HG02938 (cell line): ENCODE results near the gene BRPF3.
"Not testable (repeated sequence)": the region's sequence is repeated elsewhere in the genome, so short reads cannot be mapped to it uniquely, and the experiment has no call there.

Experiments used
- ATAC-seq: cut with Tn5 transposase; IDR thresholded peaks from one replicate; pipeline ENCODE4 v1.9.1; 2021; ENCODE audit warnings: mild to moderate bottlenecking, moderate library complexity; ENCODE audit not compliant: unreplicated experiment

BRPF3 gene

DNA sequence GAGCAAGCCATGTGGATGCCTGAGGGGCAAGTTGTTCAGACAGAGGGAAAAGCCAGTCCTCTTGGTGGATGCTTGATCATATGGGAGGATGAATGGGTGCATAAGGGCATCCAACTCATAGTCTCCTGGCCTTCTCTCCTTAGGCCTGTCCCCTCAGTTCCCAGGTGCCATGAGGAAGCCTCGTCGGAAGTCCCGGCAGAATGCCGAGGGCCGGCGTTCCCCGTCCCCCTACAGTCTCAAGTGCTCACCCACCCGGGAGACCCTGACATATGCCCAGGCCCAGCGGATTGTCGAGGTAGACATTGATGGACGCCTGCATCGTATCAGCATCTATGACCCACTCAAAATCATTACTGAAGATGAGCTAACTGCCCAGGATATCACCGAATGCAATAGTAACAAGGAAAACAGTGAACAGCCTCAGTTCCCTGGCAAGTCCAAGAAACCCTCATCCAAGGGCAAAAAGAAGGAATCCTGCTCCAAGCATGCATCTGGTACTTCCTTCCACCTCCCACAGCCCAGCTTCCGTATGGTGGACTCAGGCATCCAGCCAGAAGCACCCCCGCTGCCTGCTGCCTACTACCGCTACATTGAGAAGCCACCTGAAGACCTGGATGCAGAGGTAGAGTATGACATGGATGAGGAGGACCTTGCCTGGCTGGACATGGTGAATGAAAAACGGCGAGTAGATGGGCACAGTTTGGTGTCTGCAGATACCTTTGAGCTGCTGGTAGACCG, 3.8 kb downstream of the BRPF3 start:
- no peak for ATAC-seq

DNA sequence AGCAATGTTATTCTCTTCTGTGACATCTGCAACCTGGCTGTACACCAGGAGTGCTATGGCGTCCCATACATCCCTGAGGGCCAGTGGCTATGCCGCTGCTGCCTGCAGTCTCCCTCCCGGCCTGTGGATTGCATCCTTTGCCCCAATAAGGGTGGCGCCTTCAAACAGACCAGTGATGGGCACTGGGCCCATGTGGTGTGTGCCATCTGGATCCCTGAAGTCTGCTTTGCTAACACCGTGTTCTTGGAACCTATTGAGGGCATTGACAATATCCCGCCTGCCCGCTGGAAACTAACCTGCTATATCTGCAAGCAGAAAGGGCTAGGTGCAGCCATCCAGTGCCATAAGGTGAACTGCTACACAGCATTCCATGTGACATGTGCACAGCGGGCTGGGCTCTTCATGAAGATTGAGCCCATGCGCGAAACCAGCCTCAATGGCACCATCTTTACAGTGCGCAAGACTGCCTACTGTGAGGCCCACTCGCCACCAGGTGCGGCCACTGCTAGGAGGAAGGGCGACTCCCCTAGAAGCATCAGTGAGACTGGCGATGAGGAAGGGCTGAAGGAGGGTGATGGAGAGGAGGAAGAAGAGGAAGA, 4.6 kb downstream of the BRPF3 start:
- no peak for ATAC-seq

DNA sequence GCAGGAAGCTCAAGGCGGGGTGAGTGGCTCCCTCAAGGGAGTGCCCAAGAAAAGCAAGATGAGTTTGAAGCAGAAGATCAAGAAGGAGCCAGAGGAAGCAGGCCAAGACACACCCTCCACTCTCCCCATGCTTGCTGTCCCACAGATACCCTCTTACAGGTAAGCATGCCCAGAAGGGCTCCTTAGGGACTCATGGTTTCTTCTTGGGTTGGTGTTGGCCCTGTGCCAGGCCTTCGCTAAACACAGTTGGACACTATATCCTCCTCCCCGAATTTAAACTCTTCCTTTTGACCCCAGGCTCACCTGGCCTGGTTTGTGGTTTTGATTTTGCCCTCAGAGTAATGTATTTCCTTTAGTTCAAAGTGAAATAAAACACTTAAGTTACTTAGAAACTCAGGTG, 5.1 kb downstream of the BRPF3 start:
- ATAC-seq, result no peak

DNA sequence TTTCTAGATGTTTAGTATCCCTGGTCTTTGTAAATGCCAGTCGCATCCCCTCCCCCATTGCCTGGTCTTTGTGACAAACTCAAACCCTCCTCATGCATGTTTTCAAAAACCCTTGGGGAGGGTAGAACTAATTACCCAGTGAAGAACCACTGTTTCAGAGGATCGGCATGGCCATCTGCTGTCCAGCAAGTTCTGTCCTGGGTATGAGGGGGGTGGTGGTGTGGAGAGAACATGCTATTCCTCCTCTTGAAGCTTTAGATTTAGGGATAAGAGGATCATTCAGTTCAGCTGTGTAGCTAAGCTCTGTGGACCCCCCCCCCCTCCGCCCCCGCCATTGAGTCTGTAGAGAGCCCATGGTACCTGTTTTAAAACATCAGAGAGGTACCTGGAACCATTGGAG, 5.6 kb downstream of the BRPF3 start:
- no peak for ATAC-seq

DNA sequence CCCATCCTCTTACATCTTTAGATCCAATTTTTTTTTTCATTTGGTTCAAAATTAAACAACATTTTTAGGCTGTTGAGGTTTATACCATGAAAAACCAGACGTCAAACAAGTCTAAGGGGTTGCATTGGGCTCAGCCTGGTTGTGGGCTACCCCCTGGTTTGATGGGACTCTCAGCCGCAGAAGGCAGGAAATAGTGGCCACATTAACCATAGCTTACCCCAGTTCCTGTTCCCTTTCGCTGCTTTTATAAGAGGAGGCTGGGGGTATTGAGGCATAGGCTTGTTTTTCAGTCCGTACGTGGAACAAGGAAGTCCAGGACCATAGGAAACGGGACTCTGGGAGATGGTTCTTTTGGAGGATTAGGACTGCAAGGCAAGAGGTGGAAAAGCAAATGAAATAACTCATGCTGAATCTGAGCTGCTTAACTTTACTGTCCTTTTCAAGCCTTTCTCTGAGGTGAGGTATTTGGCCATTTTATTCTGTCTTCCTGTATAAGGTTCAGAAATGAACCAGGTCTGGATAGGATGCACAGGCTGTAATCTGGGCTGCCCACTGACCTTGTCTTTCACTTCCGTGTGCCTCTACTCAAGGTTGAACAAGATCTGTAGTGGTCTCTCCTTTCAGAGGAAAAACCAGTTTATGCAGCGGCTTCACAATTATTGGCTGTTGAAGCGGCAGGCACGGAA, 7.7 kb downstream of the BRPF3 start:
- ATAC-seq, result no peak

DNA sequence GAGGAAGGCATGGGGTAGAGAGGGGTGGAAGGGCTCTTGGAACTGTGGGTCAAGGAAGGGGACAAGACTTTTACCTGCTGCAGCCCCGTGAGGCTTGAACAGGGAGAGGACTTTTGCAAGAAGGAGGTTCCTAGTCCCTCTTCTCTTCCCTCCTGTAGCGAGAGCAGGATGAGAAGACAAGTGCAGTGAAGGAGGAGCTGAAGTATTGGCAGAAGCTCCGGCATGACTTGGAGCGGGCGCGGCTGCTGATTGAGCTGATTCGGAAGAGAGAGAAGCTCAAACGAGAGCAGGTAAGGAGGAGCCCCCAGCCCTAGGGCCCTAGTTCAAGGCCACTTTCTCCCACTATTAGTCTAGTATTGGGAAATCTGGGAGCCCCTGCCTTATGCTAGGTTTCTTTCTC, 10.6 kb downstream of the BRPF3 start:
- ATAC-seq, result no peak

DNA sequence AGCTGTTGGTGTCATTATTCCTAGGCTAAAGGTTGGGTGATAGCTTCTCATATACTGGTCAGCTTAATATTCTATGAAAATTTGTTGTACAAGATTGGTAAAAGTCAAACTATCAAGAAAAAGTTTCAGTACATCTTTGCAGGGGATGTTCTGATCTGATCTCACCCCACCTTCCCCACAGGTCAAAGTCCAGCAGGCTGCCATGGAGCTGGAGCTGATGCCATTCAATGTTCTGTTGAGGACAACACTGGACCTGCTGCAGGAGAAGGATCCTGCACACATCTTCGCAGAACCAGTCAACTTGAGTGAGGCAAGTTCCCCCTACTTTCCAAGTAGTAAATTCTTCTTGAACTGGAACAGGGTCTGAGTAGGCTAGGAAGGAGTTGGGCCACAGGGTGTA, 13.1 kb downstream of the BRPF3 start:
- ATAC-seq, result no peak

DNA sequence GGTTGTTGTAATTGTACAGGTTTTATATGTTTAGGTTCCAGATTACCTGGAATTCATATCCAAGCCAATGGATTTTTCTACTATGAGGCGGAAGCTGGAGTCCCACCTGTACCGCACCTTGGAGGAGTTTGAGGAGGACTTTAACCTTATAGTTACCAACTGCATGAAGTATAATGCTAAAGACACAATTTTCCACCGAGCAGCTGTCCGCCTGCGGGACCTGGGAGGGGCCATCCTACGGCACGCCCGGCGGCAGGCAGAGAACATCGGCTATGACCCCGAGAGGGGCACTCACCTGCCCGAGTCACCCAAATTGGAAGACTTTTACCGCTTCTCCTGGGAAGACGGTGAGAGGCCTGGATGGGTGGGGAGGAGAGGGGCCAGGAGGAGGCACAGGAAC, 13.6 kb downstream of the BRPF3 start:
- ATAC-seq, result no peak

DNA sequence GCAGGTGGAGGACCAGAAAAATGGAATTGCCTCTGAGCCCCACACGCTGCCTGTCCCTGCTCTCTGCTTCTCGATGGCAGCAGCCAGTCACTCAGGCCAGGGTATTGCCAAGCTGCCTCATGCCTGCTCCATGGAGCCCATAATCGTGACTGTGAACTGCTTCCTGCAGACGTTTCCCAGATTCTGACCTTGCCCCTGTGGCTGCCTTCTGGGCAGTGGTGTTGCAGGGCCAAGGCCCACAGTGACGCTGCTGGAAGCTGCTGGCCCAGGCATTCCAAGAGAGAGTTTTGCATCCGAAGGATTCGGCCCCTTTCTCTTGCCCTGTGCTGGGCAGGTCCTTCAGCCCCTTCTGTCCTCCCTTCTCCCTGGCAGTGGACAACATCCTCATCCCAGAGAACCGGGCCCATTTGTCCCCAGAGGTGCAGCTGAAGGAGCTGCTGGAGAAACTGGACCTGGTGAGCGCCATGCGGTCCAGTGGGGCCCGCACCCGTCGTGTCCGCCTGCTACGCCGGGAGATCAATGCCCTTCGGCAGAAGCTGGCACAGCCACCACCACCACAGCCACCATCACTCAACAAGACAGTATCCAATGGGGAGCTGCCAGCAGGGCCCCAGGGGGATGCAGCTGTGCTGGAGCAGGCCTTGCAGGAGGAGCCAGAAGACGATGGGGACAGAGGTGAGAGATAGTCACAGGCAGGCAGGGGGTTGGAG, 14.5 kb downstream of the BRPF3 start:
- no peak for ATAC-seq

DNA sequence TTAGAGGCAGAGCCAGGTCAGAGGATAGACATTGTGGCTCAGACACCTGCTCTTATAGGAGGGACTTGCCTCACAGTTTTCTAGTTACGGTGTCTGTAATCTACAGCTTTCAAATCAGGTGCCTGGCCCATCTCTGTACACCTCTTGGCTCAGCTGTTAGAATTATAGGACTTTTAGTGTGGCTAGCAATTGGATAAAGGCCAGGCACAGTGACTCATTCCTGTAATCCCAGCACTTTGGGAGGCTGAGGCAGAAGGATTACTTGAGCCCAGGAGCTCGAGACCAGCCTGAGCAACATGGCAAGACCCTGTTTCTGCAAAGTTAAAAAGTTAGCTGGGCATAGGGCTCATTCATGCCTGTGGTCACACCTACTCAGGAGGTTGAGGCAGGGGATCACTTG, 20.0 kb downstream of the BRPF3 start:
- no peak for ATAC-seq

DNA sequence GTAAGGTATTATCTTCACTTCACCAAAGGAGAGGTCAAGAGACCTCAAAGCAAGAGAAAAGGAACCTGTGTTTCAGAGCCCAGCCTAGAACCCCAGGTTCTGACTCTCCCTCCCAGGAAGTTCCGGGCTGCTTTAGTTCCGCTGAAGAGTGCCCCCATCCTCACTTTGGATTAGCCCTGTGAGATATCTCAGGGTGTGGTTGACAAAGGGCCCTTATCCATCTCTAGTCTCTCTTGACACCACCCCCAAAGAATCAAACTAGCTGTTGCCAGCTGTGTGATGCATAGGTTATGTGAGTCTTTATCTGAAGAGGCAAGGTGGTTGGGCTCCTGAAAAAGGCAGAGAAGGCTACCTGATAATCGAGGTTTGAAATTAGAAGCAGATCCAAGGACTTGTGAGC, 20.6 kb downstream of the BRPF3 start:
- ATAC-seq, result no peak

DNA sequence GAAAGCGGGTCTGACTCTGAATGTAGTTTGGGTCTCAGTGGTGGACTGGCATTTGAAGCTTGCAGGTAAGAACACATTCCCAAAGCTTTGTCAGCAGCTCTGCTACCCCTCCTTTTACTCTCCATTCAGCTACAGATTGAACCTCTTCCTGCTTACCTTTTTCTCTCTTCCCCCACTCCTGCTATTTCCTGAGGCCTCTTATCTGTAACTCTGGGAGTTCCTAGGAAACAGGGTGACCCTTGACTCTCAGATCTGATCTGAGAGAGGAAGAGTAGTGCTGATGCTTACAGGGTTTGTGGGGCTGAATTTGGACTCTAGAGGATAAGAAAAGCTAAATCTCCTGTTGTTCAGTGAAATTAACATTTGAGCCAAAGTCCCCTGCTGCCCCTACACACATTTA, 21.4 kb downstream of the BRPF3 start:
- no peak for ATAC-seq

DNA sequence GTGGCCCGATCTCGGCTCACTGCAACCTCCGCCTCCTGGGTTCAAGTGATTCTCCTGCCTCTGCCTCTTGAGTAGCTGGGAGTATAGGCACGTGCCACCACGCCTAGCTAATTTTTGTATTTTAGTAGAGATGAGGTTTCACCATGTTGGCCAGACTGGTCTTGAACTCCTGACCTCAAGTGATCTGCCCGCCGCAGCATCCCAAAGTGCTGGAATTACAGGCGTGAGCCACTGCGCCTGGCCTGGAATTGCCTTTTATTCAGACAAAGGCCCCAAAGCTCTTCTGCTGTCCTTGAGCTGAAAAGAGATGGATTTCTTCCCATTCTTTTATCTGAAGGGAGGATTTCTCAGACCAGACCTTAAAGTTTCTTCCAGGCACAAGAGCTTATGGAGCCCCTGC, 22.0 kb downstream of the BRPF3 start:
- not testable (repeated sequence) for ATAC-seq

DNA sequence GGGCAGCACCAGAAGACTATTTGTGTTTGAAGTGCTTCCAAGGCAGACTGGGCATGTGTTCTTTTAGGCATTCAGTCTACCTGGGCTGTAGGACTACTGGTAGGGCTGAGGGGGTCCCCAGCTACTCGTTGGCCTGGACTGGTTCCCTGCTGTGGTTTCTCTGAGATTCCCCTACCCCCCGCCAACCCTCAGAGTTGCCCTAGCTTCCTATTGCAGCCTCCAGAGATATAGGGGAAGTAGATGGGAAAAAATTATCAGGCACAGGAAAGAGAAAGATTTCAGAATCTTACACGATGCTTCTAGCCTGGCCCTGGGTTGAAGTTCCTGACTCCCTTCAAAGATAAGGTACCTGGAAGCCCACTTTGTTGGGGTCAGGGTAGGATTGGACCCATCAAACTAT, 22.5 kb downstream of the BRPF3 start:
- ATAC-seq, result no peak

DNA sequence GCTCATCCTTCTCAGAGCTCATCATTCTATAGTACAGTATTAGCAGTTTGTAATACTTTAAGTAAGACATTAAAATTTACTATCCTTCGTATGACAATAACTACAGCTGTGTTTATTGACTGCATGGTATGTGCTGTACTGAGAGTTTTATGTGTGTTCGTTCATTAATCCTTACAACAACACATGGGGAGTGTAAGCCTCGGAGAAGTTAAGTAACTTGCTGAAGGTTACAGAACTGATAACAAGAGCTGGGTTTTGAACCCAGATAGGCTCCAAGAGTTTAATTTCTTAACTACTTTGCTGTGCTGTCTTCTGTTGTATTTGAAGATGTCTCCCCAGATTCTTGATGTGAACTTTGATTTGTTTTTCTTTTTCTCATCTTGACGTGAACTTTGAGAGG, 23.7 kb downstream of the BRPF3 start:
- ATAC-seq, result no peak

DNA sequence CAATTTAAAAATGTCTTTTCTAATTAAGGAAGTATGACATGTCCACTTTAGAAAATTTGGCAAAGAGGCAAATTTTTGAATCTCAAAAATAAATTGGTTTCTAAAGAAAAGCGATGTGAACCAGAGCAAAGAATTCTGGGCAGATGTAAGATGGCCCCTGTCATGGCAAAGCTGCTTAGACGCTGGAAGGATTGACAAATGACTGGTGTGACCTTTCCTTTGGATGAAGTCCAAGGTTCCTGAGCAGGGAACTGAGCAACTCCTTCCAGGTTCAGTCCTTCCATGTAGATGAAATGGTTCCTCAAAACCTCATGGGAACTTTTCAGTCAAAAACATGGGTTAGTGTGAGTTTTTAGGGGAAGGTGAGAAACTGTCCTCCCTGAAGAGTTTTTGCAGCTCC, 25.1 kb downstream of the BRPF3 start:
- no peak for ATAC-seq

DNA sequence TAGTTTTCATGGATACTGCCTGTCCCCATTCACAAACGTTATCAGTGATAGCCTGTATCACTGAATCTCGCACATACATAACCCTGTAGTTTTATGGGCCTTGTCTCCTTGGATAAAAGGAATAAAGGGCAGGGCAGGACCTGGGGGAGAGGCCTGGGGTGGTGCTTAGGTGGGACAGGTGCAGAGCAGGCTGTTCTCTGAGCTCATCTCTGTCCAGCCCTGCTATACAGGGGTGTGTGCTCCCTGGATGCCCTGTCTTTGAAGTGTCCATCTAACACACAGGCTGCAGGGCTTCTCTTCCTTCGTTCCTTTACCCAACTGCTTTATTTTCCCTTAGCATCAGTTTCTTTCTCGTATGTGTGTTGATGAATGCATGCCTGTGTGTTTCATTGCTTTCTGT, 26.4 kb downstream of the BRPF3 start:
- no peak for ATAC-seq

DNA sequence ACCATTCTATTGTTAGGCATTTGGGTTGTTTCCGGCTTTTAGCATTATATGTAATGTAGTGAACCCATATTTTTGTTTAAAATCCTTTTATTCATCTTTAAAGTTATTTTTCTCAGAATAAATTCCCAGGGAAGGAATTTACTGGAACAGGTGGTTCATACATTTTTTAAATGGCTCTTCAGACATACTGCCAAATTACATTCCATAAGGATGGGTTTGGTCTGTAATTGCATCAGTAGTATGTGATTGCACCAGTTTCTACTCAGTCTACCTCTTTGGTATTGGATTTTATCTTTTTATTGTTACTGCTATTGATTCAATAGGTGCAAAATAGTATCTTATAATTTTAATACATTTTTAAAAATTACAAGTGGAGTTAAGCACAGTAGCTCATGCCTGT, 27.2 kb downstream of the BRPF3 start:
- no peak for ATAC-seq

DNA sequence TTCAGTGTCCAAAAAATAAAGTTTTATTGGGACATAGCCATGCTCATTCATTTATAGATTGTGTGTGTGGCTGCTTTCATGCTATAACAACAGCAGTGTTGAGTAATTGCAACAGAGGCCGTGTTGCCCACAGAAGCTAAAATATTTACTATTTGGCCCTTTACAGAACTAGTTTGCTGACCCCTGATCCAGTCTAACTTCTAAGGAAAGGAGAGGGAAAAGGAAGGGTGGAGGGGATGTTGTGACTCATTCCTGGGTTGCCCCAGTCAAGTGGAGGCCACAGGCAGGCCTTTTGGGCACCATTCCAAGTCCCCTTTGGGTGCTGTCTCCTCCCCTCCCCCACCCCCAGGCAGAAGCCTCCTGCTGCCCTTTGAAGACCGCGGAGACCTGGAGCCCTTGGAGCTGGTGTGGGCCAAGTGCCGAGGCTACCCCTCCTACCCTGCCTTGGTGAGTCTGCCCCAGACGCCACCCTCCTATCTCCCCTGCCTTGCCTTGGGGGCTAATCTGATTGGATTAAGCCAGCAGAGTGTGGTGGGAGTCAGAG, 28.4 kb downstream of the BRPF3 start:
- no peak for ATAC-seq

DNA sequence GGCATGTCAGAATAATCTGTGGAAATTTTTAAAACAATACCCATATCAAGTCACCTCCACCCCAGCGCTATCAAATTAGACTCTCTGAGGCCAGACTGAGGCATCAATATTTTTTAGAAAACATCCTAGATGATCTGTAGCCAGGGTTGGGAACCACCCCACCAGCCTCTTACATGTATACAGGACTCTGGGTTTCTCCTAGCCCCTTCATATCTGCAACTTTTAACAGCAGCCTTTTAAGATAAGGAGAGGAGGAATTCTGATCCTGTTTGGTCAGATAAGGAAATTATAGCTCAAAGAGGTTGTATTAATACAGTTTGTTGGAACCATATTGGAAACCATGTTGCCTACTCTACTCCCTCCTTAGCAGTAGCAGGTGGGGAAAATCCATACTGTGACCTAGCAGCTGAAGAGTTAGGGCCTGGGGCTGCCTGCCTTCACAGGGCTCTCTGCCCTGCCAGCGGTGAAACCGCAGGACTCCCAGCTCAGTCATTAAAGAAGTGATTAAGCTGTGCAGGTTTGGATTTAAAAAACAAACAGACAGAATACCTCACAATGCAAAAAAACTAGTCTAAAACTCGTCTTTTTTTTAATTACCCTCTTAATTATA, 30.0 kb downstream of the BRPF3 start:
- ATAC-seq, result no peak
